Fibroblast of skin of left biceps (primary cell): ENCODE data around the gene COG6.

Source experiments
- DNase-seq, 2 experiments: peaks; one replicate each; pipeline ENCODE4 v3.0.0-alpha.2; 2013; ENCODE audit warnings: low read depth in 2 of 2

Gene COG6

DNA sequence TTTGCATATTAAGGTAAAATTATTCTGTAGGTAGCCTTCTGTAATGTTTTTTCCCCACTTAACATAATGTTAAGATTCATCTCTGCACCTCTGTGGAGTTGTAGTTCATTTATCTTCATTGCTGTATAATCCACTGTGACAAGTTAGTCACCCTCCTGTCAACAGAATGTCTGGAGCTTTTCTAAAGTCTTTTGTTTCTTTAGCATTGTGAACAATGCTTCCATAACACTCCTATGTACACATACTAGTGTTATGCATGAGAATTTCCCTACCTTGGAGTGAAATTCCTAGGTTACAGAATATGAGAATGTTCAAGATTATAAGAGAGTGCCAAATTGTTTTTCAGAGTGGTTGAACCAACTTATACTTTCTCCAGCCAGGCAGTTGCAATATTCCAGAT is 113.5 kb downstream of the COG6 start:
- no peak for DNase-seq

DNA sequence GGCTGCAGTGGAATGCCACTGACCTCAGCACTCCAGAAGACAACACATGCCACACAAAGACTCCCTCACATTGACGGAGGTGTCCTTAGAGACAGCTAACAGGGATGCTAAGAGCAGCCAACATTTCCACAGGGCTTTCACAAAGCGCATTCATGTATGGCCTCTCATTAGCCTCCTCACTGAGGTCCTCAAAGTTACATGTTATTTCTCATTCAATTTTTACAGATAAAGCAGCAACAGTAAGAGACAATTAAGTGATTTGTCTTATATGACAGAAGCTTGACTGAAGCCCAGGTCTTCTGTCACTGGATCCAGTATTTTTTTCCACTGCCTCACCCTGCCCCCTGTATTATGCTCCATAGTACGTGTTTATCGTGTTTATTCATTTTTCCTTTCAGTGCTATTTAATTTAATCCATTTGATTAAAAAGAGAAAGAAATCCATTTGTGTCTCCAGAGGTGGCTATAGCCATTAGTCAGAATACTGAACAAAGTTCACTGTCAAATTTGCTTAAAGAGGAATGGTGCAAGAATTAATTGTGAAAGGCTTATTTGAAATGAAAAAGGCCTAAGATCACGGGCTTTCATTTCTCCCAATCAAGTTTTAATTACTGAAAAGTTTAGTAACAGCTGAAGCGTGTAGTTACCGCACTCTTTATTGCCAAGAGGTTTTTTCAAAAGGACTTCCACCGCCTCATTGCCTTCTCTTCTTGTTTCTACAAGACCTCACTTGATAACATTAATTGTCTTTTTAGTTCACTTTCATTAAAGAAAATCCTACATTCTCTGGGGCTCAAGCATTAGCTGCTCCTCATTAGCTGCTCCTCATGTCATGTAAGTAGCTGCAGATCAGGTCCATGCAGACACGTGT is 115.0 kb downstream of the COG6 start:
- DNase-seq = no peak

GRCh38 chr13:39773833-39774232 is 118.4 kb downstream of the COG6 start:
- DNase-seq = no peak

GRCh38 chr13:39776439-39776838 is 121.0 kb downstream of the COG6 start:
- peak; percentile 70 to 73 for DNase-seq

- no peak for DNase-seq
Measured at GRCh38 chr13:39777021-39777420, 121.6 kb downstream of the COG6 start.

GRCh38 chr13:39777527-39778061 is 122.1 kb downstream of the COG6 start:
- DNase-seq = peak; percentile 59 to 63

DNA sequence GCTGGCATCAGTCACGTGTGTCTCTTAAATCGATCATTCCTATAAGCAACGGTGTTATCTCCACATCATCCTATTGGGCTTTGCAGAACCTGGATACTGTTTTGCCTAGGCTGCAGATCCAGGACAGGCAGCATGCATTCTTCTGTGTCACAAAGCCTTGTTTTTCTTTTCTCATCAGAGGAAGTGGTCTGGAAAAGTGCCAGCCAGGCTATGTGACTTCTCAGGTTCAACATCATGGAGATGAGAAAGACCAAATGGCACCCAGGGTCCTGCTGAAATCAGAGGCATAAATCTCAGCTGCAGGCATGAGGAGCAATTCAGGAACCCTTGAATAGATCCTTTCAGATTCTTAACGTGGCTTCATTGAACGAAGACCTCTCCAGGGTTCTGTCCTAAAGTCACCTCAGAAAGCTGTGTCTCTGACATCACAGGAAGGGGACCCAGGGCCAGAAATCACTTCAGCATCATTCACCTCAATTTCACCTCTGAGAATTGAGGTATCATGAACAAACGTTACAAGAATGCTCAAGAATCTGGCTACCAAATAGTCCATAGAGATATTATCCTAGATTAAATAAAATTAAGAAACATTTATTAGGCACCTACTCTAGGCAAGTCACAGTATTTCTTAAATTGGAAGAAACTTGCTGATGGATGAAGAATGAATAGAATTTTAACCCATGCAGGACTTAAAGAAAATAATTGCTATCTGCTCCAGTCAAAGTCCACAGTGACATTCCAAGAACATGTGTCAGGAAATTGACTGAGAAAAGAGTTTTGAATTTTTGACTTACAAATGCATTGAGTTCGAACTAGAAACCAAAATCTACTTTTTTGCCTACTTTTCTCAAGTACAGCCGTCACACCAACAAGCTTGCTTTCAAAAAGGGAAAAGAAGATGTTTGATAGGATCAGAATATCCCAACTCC is 124.1 kb downstream of the COG6 start:
- no peak for DNase-seq

- DNase-seq = no peak
Measured at GRCh38 chr13:39780711-39781110, 125.2 kb downstream of the COG6 start.

DNA sequence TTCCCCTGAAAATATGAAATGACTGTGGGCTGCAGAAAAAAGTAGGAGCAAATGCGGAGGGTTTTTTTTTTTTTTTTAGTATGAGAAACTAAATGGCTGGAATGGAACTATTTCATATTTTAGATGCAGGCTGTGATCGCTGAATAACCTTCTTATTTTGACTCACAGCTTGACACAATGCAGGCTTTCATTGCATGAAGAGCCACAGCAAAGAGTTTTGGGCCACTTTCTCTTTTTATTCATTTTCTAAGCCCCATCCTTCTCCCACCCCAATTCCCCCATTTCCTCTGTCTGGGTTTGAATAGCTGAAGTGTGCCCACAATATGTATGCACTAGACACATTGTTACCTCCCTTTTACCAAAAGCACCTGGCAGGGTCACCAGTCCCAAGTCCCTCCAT is 125.9 kb downstream of the COG6 start:
- DNase-seq = no peak

- DNase-seq = no peak
Measured at GRCh38 chr13:39783051-39783450, 127.6 kb downstream of the COG6 start.

DNA sequence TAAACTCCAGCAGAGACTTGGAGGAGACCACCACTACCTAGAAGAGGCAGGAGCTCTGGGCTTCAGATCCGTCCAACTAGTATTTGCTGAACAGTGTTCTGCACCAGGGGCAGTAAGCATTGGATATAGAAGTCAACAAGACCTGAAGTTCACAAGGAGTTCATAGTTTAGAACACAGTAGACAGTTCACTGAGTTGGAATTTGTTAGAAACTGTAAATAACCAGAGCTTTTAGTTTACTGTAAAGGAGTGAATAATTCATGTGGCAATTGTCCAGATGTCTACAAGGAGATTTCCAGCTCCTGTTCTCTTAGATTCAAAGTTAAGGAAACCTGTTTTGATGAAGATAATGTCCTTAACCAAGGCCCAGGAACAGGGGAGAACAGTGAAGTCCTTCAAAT is 128.9 kb downstream of the COG6 start:
- DNase-seq = no peak

- no peak for DNase-seq
Measured at GRCh38 chr13:39786091-39786490, 130.6 kb downstream of the COG6 start.

DNA sequence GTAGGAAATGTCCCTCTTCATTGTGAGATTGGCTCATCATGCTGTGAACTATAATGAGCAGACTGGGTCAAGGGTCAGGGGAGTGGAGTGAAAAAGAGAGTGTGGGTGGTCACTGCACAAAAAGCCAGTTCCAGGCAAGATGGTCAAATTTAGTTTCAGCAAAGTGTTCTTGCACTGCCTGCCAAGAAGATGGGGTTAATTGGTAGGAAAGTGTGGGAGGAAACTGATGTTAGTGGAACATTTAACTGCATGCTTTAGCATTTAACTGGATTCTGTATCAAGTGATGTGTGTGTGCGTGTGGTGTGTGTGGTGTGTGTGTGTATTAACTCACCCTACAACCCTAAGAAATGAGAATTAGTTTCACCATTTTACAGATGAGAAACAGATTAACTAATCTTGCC is 131.6 kb downstream of the COG6 start:
- no peak for DNase-seq

- DNase-seq = no peak
Measured at GRCh38 chr13:39788102-39788501, 132.6 kb downstream of the COG6 start.

DNA sequence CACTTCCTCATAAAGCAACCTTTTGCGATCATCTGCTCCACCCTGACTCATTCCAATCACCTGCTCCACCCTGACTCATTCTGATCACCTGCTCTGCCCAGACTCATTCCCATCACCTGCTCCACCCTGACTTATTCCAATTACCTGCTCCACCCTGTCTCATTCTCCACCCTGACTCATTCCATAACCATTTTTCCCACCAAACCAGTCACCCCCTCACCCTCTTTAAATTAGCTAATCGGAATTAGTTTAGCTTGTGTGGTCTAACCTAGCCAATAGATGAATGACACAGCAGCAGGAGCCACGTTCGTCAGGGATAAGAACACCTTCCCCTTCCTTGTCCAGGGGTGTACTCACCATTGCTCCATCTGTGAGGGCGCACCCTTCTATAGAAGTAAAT is 134.0 kb downstream of the COG6 start:
- no peak for DNase-seq
